GM21737 (cell line): ENCODE measurements around the gene TMIE.
"Not testable (repeated sequence)": the region's sequence is repeated elsewhere in the genome, so short reads cannot be mapped to it uniquely, and the experiment has no call there.

Experiments used
- ATAC-seq: cut with Tn5 transposase; IDR thresholded peaks from one replicate; pipeline ENCODE4 v1.9.1; 2021; ENCODE audit warnings: mild to moderate bottlenecking, moderate library complexity; ENCODE audit not compliant: unreplicated experiment

The TMIE gene

GRCh38 chr3:46682974-46683373 lies 18.2 kb upstream of the TMIE start:
- no peak for ATAC-seq

GRCh38 chr3:46684891-46685290 lies 16.3 kb upstream of the TMIE start:
- ATAC-seq: no peak

- no peak for ATAC-seq
Observed at GRCh38 chr3:46685446-46685845, 15.7 kb upstream of the TMIE start.

DNA sequence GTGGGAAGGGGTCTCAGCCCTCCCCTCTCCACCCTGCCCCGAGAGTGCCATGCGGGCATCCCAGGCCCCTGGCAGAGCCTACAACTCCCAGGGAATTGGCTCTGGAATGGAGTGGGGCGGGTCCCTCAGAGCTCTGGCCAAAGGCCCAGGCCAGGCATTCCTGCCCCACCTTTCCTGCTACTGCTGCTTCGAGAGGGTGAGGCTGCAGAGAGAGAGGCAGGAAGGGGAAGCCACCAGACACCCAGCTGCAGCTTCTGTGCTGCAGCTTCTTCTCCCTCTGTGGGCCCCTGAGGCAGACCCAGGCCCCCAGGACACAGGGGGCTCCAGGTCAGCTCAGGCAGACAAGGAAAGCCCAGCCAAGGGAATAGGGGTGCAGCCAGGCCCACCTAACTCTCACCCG lies 10.4 kb upstream of the TMIE start:
- ATAC-seq: no peak

GRCh38 chr3:46692566-46692990 lies 8.6 kb upstream of the TMIE start:
- no peak for ATAC-seq

- ATAC-seq: no peak
Observed at GRCh38 chr3:46693038-46693891, 7.9 kb upstream of the TMIE start, which contains the start of gene ALS2CL. ALS2CL (minus strand) TSS chr3:46693679; CDS start chr3:46689440, 4,239 bp downstream.

GRCh38 chr3:46693892-46694226 lies 7.3 kb upstream of the TMIE start:
- no peak for ATAC-seq

DNA sequence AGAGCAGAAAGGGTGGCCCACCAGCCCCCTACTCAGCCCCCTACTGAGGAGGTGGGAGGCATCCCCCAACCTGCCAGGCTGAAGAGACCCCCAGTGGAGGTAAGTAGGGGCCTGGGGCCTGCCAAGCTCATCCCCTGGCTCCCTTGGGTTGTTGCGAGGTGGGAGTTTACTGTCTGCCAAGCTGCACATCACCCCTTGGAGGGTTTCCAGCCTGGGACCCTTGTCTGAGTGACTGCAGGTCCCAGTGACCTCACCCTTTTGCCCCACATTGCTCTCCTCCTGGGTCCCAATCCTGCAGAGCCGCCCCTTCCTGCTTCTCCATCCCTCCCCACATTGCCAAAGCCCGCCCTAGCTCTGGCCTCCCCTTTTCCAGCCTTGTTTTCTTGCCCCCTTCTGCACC lies 6.7 kb upstream of the TMIE start:
- no peak for ATAC-seq

DNA sequence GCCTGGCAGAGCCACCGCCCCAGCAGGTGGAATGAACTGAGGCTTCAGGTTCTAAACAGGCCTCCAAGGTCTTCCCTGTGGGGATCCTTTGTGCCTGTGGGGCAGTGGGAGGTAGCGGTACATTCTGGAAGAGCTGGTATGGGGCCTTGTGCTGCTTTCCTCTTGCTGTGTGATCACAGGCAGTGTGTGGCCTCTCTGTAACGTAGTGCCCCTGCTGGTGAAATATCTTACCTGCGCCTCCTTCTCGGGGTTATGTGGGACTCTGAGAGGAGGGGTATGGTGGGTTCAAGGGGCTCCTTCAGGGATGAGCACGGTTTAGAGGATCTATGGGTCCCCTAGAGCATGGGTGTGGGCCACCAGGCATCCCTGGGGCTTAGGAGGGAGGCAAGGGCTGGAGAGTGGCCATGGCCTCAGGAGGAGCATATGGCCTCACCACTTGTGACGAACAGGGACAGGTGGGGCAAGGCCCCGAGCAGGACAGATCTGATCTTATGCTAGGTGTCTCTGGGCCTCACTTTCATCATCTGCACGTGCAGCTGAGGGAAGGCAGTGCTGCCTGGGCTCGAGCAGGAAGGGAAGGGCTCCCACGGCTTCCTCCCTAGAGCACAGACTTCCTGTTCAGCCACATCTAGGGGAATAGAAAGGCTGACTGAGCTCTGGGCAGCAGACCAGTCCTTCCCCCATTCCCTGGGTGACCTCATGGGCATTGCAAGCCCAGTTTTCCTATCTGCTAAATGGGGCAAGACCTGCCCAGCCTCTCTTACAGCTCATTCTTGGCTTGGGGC lies 5.8 kb upstream of the TMIE start:
- ATAC-seq: no peak

DNA sequence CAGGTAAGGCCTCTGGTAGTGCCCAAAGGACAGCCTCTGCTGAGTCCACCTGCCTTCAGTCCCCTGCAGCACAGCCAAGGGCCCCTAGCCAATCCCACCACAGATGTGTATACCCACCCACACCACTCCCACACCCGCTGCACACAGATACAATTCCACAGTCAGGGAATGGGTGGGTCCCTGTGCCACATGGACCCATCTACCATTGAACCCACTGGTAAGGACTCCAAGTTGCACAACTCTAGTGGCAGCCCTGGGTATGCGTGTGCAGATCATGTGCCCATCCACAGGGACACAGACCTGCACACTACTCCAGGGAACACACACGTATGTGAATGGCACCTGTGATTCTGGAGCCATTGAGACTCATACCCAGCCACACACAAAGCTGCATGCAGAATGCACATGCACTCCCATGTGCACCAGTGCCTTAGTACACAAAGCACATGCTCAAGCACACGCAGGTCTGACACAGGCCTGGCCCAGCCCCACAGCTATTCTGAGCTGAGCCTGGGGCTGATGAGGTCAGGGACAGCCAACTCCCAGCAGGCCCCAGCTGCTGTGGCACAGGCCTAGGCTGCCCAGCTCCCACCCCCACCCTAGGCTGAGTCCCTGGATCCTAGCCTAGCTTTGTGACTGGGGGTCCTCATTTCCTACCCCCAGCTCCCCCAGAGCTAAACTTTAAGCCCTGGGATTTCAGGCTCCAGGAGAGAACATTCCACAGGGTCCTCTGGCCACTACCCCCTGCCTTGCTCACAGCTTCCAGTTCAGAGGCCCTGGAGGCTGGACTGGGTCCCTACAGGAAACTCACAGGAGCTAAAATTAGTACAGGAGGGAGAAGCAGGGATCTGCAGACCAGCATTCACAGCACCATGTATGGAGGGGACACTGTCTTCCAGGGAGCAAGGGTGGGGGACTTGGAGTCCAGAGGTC lies 5.0 kb upstream of the TMIE start:
- no peak for ATAC-seq

DNA sequence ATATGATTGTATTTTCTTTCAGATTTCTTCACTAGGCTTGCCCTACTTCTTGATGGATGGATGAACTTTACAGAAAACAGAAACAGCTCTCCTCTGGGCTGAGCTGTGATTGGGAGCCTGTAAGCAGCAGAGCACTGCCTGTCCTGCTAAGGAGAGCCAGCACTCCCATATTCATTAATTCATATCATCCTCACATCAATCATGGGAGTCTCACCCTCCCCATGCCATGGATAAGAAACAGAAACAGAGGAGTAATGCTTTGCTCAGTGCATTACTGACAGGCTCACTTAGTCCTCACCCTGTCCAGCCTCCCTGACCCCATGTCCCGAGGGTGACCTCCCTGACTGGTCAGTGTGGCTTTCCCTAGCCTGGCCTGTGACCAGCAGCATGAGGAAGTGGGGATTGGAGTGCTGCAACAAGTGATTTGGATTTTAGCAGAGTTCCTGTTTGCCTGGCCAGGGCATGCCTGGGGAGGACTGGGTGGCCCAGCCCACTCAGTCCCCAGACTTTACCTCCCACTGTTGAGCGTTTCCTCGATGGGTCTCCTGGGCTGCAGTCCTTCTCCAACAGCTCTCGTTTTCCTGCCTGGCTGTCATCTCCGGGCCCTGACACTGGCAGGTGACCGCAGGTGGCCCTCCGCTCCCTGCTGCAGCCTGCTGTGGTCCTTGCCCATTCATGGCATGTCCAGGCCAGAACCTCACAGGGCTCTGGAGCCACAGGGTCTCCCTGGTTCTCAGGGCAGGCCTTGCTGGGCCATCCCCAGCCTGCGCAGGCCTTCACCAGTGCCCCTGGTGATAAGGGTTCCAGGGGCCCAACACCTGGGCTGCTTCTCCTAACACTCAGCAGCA lies 1.3 kb upstream of the TMIE start:
- ATAC-seq: no peak

GRCh38 chr3:46700772-46701171 lies 420 bp upstream of the TMIE start:
- ATAC-seq: no peak

- ATAC-seq: no peak
Observed at GRCh38 chr3:46702246-46703012, 1.2 kb downstream of the TMIE start.

GRCh38 chr3:46703013-46703520 lies 1.9 kb downstream of the TMIE start:
- ATAC-seq: no peak

DNA sequence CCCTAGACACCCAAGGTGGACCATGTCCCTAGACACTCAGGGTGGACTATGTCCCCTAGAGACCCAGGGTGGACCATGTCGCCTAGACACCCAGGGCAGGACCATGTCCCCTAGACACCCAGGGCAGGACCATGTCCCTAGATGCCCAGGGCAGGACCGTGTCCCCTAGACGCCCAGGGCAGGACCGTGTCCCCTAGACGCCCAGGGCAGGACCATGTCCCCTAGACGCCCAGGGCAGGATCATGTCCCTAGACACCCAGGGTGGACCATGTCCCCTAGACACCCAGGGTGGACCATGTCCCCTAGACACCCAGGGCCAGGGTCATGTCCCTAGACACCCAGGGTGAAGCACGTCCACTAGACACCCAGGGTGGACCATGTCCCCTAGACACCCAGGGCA lies 3.2 kb downstream of the TMIE start:
- not testable (repeated sequence) for ATAC-seq

DNA sequence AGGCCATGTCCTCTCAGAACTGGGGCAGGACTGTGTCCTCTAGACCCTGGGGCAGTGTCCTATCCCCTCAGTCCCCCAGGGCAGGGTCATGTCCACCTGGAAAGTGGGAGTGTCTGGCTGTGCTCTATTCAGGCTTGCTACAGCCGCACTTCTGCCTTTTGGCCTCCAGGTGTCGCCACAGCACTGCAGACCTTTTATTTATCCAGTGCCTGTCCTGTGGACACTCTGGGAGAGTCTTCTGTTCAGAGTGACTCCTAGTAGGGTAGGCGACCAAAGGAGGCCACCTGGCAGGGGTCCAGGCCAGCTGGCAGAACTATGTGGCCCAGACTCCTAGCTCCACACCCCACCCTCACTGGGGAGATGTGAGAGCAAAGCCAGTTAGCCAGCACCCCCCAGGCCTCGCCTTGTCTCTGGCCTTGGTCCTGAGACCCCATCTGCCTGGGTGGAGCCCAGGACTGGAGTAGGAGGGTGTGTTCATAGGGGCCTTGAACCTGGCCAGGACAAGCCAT lies 3.9 kb downstream of the TMIE start:
- no peak for ATAC-seq

GRCh38 chr3:46705751-46706552 lies 4.8 kb downstream of the TMIE start:
- no peak for ATAC-seq
